Lower lobe of right lung (tissue), 2 donors: ENCODE data around the gene SLC8A1. TPM values are rescaled to one million over a fixed set of nuclear protein-coding genes. Genes with fewer than 3 reads are reported as not detected.
A peak's percentile ranks its signal among the peaks of the same experiment; 100 is the strongest.
"Not testable (repeated sequence)": the region's sequence is repeated elsewhere in the genome, so short reads cannot be mapped to it uniquely, and the experiment has no call there.

Experiments used
- ATAC-seq, 2 donors: fragments of 200-7000 bp; cut with Tn5 transposase; one replicate each; pipeline ENCODE4 v1.9.1; 2020 to 2022; ENCODE audit warnings: mild to moderate bottlenecking in 2 of 2, moderate library complexity in 2 of 2
- DNase-seq: peaks from one replicate; pipeline ENCODE4 v3.0.0-alpha.2; 2020
- H3K27ac ChIP-seq: fragments of 200-600 bp; one replicate; pipeline ENCODE4 v1.8.0; 2022
- H3K27me3 ChIP-seq: fragments of 200-600 bp; one replicate; pipeline ENCODE4 v1.8.0; 2022; ENCODE audit warnings: low read depth
- H3K36me3 ChIP-seq: fragments of 200-600 bp; one replicate; pipeline ENCODE4 v1.8.0; 2022; ENCODE audit warnings: mild to moderate bottlenecking
- H3K4me1 ChIP-seq: fragments of 200-600 bp; one replicate; pipeline ENCODE4 v1.8.0; 2022
- H3K4me3 ChIP-seq: fragments of 200-600 bp; one replicate; pipeline ENCODE4 v1.8.0; 2022; ENCODE audit warnings: mild to moderate bottlenecking
- H3K9me3 ChIP-seq: fragments of 200-600 bp; one replicate; pipeline ENCODE4 v1.8.0; 2022
- CTCF ChIP-seq: fragments of 200-600 bp; IDR thresholded peaks from one replicate; pipeline ENCODE4 v1.8.0; 2022; ENCODE audit warnings: antibody characterized with exemption, mild to moderate bottlenecking
- intact Hi-C: fragments of 100-400 bp; cut with DNase I; formaldehyde crosslinking; loops from one replicate; pipeline ENCODE4 v1.11.0; 2022
- total RNA-seq: library from RNA; stranded (reverse); fragmentation: NEBNext Ultra II Directional; extraction: Animal tissue kit (Norgen Biotek cat#: 25700); gene quantifications from one replicate; pipeline ENCODE4 v1.2.1, GENCODE V29; 2021
- donor health status: DM: no; HTN: yes; CAD: no; lungs with severe emphysema.

The SLC8A1 gene
- total RNA-seq, 1 donor from 2014 or later, result 58.5 TPM

- no peaks in the 10 kb centered on the region for H3K4me1 ChIP-seq
- no peak for DNase-seq
- H3K4me3 ChIP-seq, result no peak overlapping the region
- intact Hi-C loops, result no loop called here
- no peaks in the 10 kb centered on the region for H3K27me3 ChIP-seq
- TF ChIP-seq CTCF, result no peak
- no peak overlapping the region for H3K27ac ChIP-seq
- no peaks in the 10 kb centered on the region for H3K36me3 ChIP-seq
- H3K9me3 ChIP-seq, result no peaks in the 10 kb centered on the region
- ATAC-seq, result no peak
Observed at GRCh38 chr2:40093021-40093675, 358.7 kb downstream of the SLC8A1 start.

GRCh38 chr2:40090044-40090443, 361.8 kb downstream of the SLC8A1 start:
- Histone ChIP-seq H3K9me3 (no peaks in the 10 kb centered on the region), H3K4me3 (no peak overlapping the region), H3K36me3 (no peaks in the 10 kb centered on the region), H3K4me1 (no peaks in the 10 kb centered on the region), H3K27me3 (no peaks in the 10 kb centered on the region), H3K27ac (no peak overlapping the region)
- TF ChIP-seq CTCF, result no peak
- intact Hi-C loops, result no loop called here
- ATAC-seq, result no peak
- no peak for DNase-seq

GRCh38 chr2:40087927-40088326, 364.0 kb downstream of the SLC8A1 start:
- TF ChIP-seq CTCF, result no peak
- ATAC-seq (no peak), DNase-seq (no peak)
- H3K4me3 ChIP-seq, result no peak overlapping the region
- intact Hi-C loops, result no loop called here
- H3K27me3 ChIP-seq, result no peaks in the 10 kb centered on the region
- H3K9me3 ChIP-seq, result no peaks in the 10 kb centered on the region
- no peaks in the 10 kb centered on the region for H3K36me3 ChIP-seq
- no peak overlapping the region for H3K27ac ChIP-seq
- H3K4me1 ChIP-seq, result no peaks in the 10 kb centered on the region

- TF ChIP-seq CTCF, result no peak
- peak in 1 of 2 donors; percentile 48 for ATAC-seq
- H3K36me3 ChIP-seq, result no peaks in the 10 kb centered on the region
- no peaks in the 10 kb centered on the region for H3K27me3 ChIP-seq
- no peak overlapping the region for H3K4me3 ChIP-seq
- no peak for DNase-seq
- H3K27ac ChIP-seq, result no peak overlapping the region
- no peaks in the 10 kb centered on the region for H3K4me1 ChIP-seq
- no peaks in the 10 kb centered on the region for H3K9me3 ChIP-seq
- intact Hi-C loops, result no loop called here
Observed at GRCh38 chr2:40087434-40087833, 364.5 kb downstream of the SLC8A1 start.

- Histone ChIP-seq H3K27ac (no peak overlapping the region), H3K4me3 (no peak overlapping the region), H3K36me3 (no peaks in the 10 kb centered on the region), H3K27me3 (no peaks in the 10 kb centered on the region), H3K4me1 (no peaks in the 10 kb centered on the region), H3K9me3 (no peaks in the 10 kb centered on the region)
- no peak for ATAC-seq
- no peak for DNase-seq
- no peak for TF ChIP-seq CTCF
- intact Hi-C loops, result no loop called here
Observed at GRCh38 chr2:40085786-40086185, 366.1 kb downstream of the SLC8A1 start.

- H3K4me1 ChIP-seq, H3K36me3 ChIP-seq, H3K9me3 ChIP-seq, H3K4me3 ChIP-seq, ATAC-seq, DNase-seq, H3K27me3 ChIP-seq, intact Hi-C loops, H3K27ac ChIP-seq: not testable (repeated sequence)
Observed at GRCh38 chr2:40073336-40073735, 378.6 kb downstream of the SLC8A1 start.
